HEK293T (cell line): ENCODE data around the gene OR6J1.

ENCODE experiments used
- CTBP1 ChIP-seq: fragments of 450-650 bp; IDR thresholded peaks from 2 replicates; pipeline ENCODE4 v1.6.1; 2016; ENCODE audit warnings: borderline replicate concordance
- FOXA1 ChIP-seq: fragments of 450-650 bp; IDR thresholded peaks from 2 replicates; pipeline ENCODE4 v1.6.1; 2016; ENCODE audit warnings: mild to moderate bottlenecking
- FOXK2 ChIP-seq: fragments of 450-650 bp; IDR thresholded peaks from 2 replicates; pipeline ENCODE4 v1.6.1; 2016; ENCODE audit warnings: mild to moderate bottlenecking
- FOXM1 ChIP-seq: fragments of 450-650 bp; IDR thresholded peaks from 2 replicates; pipeline ENCODE4 v1.6.1; 2017; ENCODE audit warnings: mild to moderate bottlenecking, borderline replicate concordance
- NFRKB ChIP-seq: fragments of 450-650 bp; IDR thresholded peaks from 2 replicates; pipeline ENCODE4 v1.6.1; 2016; ENCODE audit warnings: mild to moderate bottlenecking, moderate library complexity
- SUZ12 ChIP-seq: fragments of 450-650 bp; IDR thresholded peaks from 2 replicates; pipeline ENCODE4 v1.6.1; 2016; ENCODE audit warnings: mild to moderate bottlenecking

- TF ChIP-seq FOXK2, result no peak
- TF ChIP-seq SUZ12, result no peak
- no peak for TF ChIP-seq NFRKB
- TF ChIP-seq FOXA1, result no peak
- TF ChIP-seq FOXM1, result no peak
- no peak for TF ChIP-seq CTBP1
These were observed 14.8 kb upstream of the OR6J1 start for GRCh38 chr14:22658946-22659345.
